Activated CD8-positive, alpha-beta T cell treated with anti-CD3 and anti-CD28 coated beads for 36 hours (primary cell): Measurements from ENCODE around the gene VGF. TPM values are rescaled to one million over a fixed set of nuclear protein-coding genes. Genes with fewer than 3 reads are reported as not detected.

Source experiments
- ATAC-seq: fragments of 200-7000 bp; cut with Tn5 transposase; one replicate; pipeline ENCODE4 v1.10.0; 2021; ENCODE audit warnings: mild to moderate bottlenecking, moderate library complexity
- CTCF ChIA-PET: fragments of 350-600 bp; sonication (Branson Sonifier 250); formaldehyde crosslinking; loops from one replicate; lab custom pipeline; 2021; ENCODE audit warnings: antibody characterized with exemption; lab: Charles Lee
- POLR2A ChIA-PET: fragments of 350-600 bp; sonication (Branson Sonifier 250); formaldehyde crosslinking; loops from one replicate; lab custom pipeline; 2021; ENCODE audit warnings: antibody characterized with exemption; lab: Charles Lee
- DNase-seq: peaks from one replicate; pipeline ENCODE4 v3.0.0-alpha.2; 2020
- H3K27ac Mint-ChIP-seq: one replicate; pipeline ENCODE4 v1.8.0; 2021; ENCODE audit warnings: mild to moderate bottlenecking, mixed read lengths
- H3K27me3 Mint-ChIP-seq: one replicate; pipeline ENCODE4 v1.8.0; 2021; ENCODE audit warnings: mixed read lengths
- H3K36me3 Mint-ChIP-seq: one replicate; pipeline ENCODE4 v1.8.0; 2021; ENCODE audit warnings: low read depth, mixed read lengths
- H3K4me1 Mint-ChIP-seq: one replicate; pipeline ENCODE4 v1.8.0; 2021; ENCODE audit warnings: low read depth, mixed read lengths
- H3K4me3 Mint-ChIP-seq: one replicate; pipeline ENCODE4 v1.8.0; 2021; ENCODE audit warnings: mild to moderate bottlenecking, moderate library complexity, mixed read lengths
- H3K9me3 Mint-ChIP-seq: one replicate; pipeline ENCODE4 v1.8.0; 2021; ENCODE audit warnings: mixed read lengths
- CTCF ChIP-seq: fragments of 200-600 bp; IDR thresholded peaks from one replicate; pipeline ENCODE4 v1.8.0; 2022; ENCODE audit warnings: antibody characterized with exemption, mild to moderate bottlenecking
- intact Hi-C: fragments of 100-400 bp; cut with micrococcal nuclease; formaldehyde crosslinking; loops from one replicate; pipeline ENCODE4 v1.10.0; 2022
- total RNA-seq, 2 experiments: library from RNA; stranded (reverse); gene quantifications; one replicate each; pipeline ENCODE4 v1.2.3, GENCODE V29; 2021

The VGF gene
- total RNA-seq, 2 experiments from 2014 or later, result not detected

DNA sequence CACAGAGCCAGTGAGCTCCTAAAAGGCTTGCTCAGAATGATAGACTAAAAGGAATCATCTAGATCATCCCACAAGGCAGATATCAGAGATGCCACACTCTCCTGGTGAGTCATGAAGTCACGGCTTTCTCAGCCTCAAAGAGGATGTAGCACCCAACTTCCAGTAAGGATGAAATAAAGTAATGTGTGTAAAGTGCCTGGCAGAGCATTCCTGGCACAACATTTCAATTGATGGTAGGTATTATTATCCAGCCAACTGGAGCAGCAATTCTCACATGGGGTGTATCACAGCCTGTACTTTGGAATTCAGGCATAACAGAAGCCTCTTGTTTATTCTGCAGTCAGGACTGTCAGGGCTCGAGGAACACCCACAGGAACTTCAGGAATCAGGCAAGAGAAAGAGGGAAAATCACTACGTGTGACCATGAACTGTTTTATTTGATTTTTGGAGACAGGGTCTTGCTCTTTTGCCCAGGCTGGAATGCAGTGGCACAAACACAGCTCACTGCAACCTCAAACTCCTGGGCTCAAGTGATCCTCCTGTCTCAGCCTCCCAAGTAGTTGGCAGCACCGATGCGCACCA is 20.0 kb upstream of the VGF start:
- intact Hi-C loops, result no loop called here
- DNase-seq, result no peak

GRCh38 chr7:101180130-101180755 is 14.9 kb upstream of the VGF start, which contains the start of gene NAT16:
NAT16 (minus strand) TSS chr7:101180293; CDS start chr7:101174807, 5,486 bp downstream.
- intact Hi-C loops, result no loop called here
- H3K27ac Mint-ChIP-seq, result no peak within 1 kb of the TSS
- ChIA-PET CTCF (interaction anchor here (0.8 to 7.7 kb wide), 2 partner anchors 12 to 135 kb away, joined by 3 to 56 read pairs; no protein-coding TSS in a partner anchor), POLR2A (interaction anchor here (0.6 kb wide), 1 partner anchor 20 kb away, joined by 3 read pairs; no protein-coding TSS in a partner anchor)
- H3K4me1 Mint-ChIP-seq, result peaks cover 10% of the 10 kb centered on the region
- no peaks in the 10 kb centered on the region for H3K36me3 Mint-ChIP-seq
- H3K9me3 Mint-ChIP-seq, result no peaks in the 10 kb centered on the region
- ATAC-seq (no peak), DNase-seq (no peak)
- H3K4me3 Mint-ChIP-seq, result no peak within 1 kb of the TSS
- H3K27me3 Mint-ChIP-seq, result peaks cover 48% of the 10 kb centered on the region
- TF ChIP-seq CTCF, result no peak

More for the DNA sequence above, 20.0 kb upstream of the VGF start:
- Mint-ChIP-seq H3K9me3 (no peaks in the 10 kb centered on the region), H3K4me1 (peaks cover 3% of the 10 kb centered on the region), H3K36me3 (no peaks in the 10 kb centered on the region), H3K27ac (no peak overlapping the region), H3K27me3 (peaks cover 22% of the 10 kb centered on the region), H3K4me3 (no peak overlapping the region)
- TF ChIP-seq CTCF, result no peak
- ATAC-seq, result no peak
- ChIA-PET CTCF (interaction anchor here (1.3 to 1.4 kb wide), 2 partner anchors 58 to 97 kb away, joined by 3 to 5 read pairs; no protein-coding TSS in a partner anchor), POLR2A (no interaction called here)

GRCh38 chr7:101179713-101180112 is 14.3 kb upstream of the VGF start:
- ChIA-PET POLR2A (interaction anchor here (0.6 kb wide), 1 partner anchor 21 kb away, joined by 3 read pairs; no protein-coding TSS in a partner anchor), CTCF (interaction anchor here (0.8 to 7.7 kb wide), 2 partner anchors 12 to 136 kb away, joined by 3 to 56 read pairs; no protein-coding TSS in a partner anchor)
- ATAC-seq (no peak), DNase-seq (no peak)
- Mint-ChIP-seq H3K27me3 (peaks cover 52% of the 10 kb centered on the region), H3K27ac (no peak overlapping the region), H3K36me3 (no peaks in the 10 kb centered on the region), H3K4me1 (peaks cover 10% of the 10 kb centered on the region), H3K4me3 (no peak overlapping the region), H3K9me3 (no peaks in the 10 kb centered on the region)
- intact Hi-C loops, result no loop called here
- TF ChIP-seq CTCF, result no peak

DNA sequence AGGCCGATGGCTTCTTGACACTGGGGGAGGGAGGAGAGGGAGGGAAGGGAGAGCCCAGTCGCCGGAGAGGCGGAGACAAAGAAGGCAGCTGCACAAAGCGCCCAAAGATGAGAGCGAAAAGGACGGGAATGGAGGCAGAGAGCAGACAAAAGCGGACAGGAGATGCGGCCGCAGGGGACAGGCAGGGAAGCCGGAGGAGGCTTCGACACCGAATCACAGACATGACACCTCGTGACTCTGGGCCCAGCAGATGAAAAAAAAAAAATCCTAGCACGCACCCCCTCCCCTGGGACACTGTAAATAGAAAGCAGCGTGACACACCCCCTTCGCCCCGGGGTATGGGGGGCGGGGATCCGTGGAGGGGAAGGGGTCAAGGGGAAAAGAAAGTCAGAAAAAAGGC is 13.7 kb upstream of the VGF start:
- peaks cover 11% of the 10 kb centered on the region for H3K4me1 Mint-ChIP-seq
- intact Hi-C loops, result no loop called here
- peaks cover 57% of the 10 kb centered on the region for H3K27me3 Mint-ChIP-seq
- H3K27ac Mint-ChIP-seq, result no peak overlapping the region
- no peak overlapping the region for H3K4me3 Mint-ChIP-seq
- no peaks in the 10 kb centered on the region for H3K9me3 Mint-ChIP-seq
- ChIA-PET CTCF (interaction anchor here (7.7 kb wide), 1 partner anchor 13 kb away, joined by 56 read pairs; no protein-coding TSS in a partner anchor), POLR2A (interaction anchor here (1.2 kb wide), 1 partner anchor 12 kb away, joined by 3 read pairs; no protein-coding TSS in a partner anchor)
- ATAC-seq (no peak), DNase-seq (no peak)
- no peaks in the 10 kb centered on the region for H3K36me3 Mint-ChIP-seq
- no peak for TF ChIP-seq CTCF
